Measurements from ENCODE around the gene SMOC1. TPM values are rescaled to one million over a fixed set of nuclear protein-coding genes. Genes with fewer than 3 reads are reported as not detected.

SMOC1 gene
- total and polyA plus RNA-seq, 2 of the 8 experiments (the other 6 are each of a cell fraction or from before 2014, with no cell fraction given): 1.6 to 2.4 TPM

- no peaks in the 10 kb centered on the region for H3K4me1 ChIP-seq (replicated peaks in 1 of 4; ENCODE audit: control insufficient read depth in 3 of 4, insufficient read depth in 4 of 4, low read length in 3 of 4)
- DNase-seq (ENCODE audit: low read depth in 1 of 2, low spot score in 2 of 2) (peak in 1 of 2 experiments; percentile 16), FAIRE-seq (no peak)
- H2AFZ ChIP-seq (ENCODE audit: low read length): no peak overlapping the region
- no peak overlapping the region for H2BK12ac ChIP-seq (ENCODE audit: low read depth, low read length)
- no peak overlapping the region for H3K4me2 ChIP-seq (ENCODE audit: insufficient read depth in 1 of 2, low read depth in 2 of 2, low read length in 2 of 2)
- H2BK120ac ChIP-seq (replicated peaks; ENCODE audit: low read depth, low read length): no peak overlapping the region
- H2AK5ac ChIP-seq (ENCODE audit: low read depth, low read length): no peak overlapping the region
- H3K27me3 ChIP-seq (replicated peaks in 1 of 4; ENCODE audit: control insufficient read depth in 3 of 4, extremely low read depth in 1 of 4, insufficient read depth in 3 of 4, low read length in 3 of 4): no peaks in the 10 kb centered on the region
- no peak overlapping the region for H3K4me3 ChIP-seq (ENCODE audit: extremely low read depth in 1 of 4, insufficient read depth in 2 of 4, low read depth in 3 of 4, low read length in 4 of 4)
- no peak overlapping the region for H3K23ac ChIP-seq (ENCODE audit: insufficient read length)
- H3K56ac ChIP-seq (replicated peaks; ENCODE audit: insufficient read length, low read depth, low read length): no peak overlapping the region
- H4K5ac ChIP-seq (ENCODE audit: insufficient read length, low read depth, low read length): no peak overlapping the region
- no peak overlapping the region for H4K8ac ChIP-seq (ENCODE audit: extremely low read depth, insufficient read depth, low read length)
- 65% methylated on average over 3 of the region's 3 CpGs; no CpG with 5 or more reads in 1 of the 2 experiments for WGBS, 2 experiments (ENCODE audit: extremely low coverage in 1 of 2, insufficient coverage in 1 of 2, insufficient read length in 1 of 2, insufficient replicate concordance in 2 of 2, low coverage in 1 of 2, low lambda C conversion rate in 2 of 2, missing lambda C conversion rate in 1 of 2)
- no peak overlapping the region for H2BK20ac ChIP-seq (ENCODE audit: low read length)
- no peak overlapping the region for H3K9ac ChIP-seq (replicated peaks in 1 of 4; ENCODE audit: extremely low read depth in 1 of 4, low read depth in 3 of 4, low read length in 3 of 4)
- H3K4ac ChIP-seq (replicated peaks; ENCODE audit: insufficient read length, low read depth, low read length): no peak overlapping the region
- H4K91ac ChIP-seq (replicated peaks; ENCODE audit: insufficient read length, low read length): no peak overlapping the region
- H3K79me2 ChIP-seq (ENCODE audit: control insufficient read depth in 1 of 2, insufficient read depth in 2 of 2, low read length in 2 of 2): no peaks in the 10 kb centered on the region
- no peak overlapping the region for H2BK15ac ChIP-seq (ENCODE audit: low read length)
- no peaks in the 10 kb centered on the region for H3K79me1 ChIP-seq (ENCODE audit: low read depth, low read length)
- H4K20me1 ChIP-seq (replicated peaks in 1 of 2; ENCODE audit: control insufficient read depth in 1 of 2, insufficient read depth in 2 of 2, low read length in 2 of 2): no peaks in the 10 kb centered on the region
- ChIA-PET POLR2A (ENCODE audit: partially characterized antibody) (no interaction called here), CTCF (ENCODE audit: partially characterized antibody) (interaction anchor here (0.6 to 1.6 kb wide), 2 partner anchors 29 to 356 kb away, joined by 3 read pairs; no protein-coding TSS in a partner anchor)
- no peak overlapping the region for H3K27ac ChIP-seq (ENCODE audit: low read depth, low read length)
- no peaks in the 10 kb centered on the region for H3K36me3 ChIP-seq (ENCODE audit: control insufficient read depth in 2 of 4, insufficient read depth in 4 of 4, low read length in 3 of 4)
- no peak overlapping the region for H3K14ac ChIP-seq (ENCODE audit: insufficient read length)
- H3K18ac ChIP-seq (ENCODE audit: extremely low read depth, low read length): no peak overlapping the region
- no peak overlapping the region for H2BK5ac ChIP-seq (ENCODE audit: low read depth, low read length)
- TF ChIP-seq SP4 (IDR thresholded peaks at IDR 0.05; ENCODE audit: low read length): no peak
- TF ChIP-seq EZH2 (IDR thresholded peaks at IDR 0.05; ENCODE audit: low read depth, low read length, severe bottlenecking): no peak
- no peak for TF ChIP-seq SIX5 (IDR thresholded peaks at IDR 0.05; ENCODE audit: low read depth, low read length)
- no peak for TF ChIP-seq ATF2 (IDR thresholded peaks at IDR 0.05; ENCODE audit: low read length)
- no peak for TF ChIP-seq YY1 (IDR thresholded peaks at IDR 0.05; ENCODE audit: low read depth, low read length)
- no peak for TF ChIP-seq CHD2 (IDR thresholded peaks at IDR 0.05; ENCODE audit: low read length)
- TF ChIP-seq PHF8 (conservative IDR thresholded peaks at IDR 0.05; ENCODE audit: low read depth, low read length): no peak
- H3K9me3 ChIP-seq (ENCODE audit: insufficient read depth in 2 of 2, low read depth in 1 of 2, low read length in 1 of 2): peaks cover 6 to 15% of the 10 kb centered on the region in 2 experiments; a peak in 2 of 4 replicates
- no peaks in the 10 kb centered on the region for H3K23me2 ChIP-seq (ENCODE audit: low read depth, low read length)
These were observed 27.0 kb downstream of the SMOC1 start for GRCh38 chr14:69906201-69906600.

Data from H1 (cell line).